Stimulated activated CD8-positive, alpha-beta memory T cell treated with anti-CD3 and anti-CD28 coated beads, Interleukin-2, amount 100 ng/mL, for 1 hour (primary cell): ENCODE measurements around the gene ZSWIM6.

ENCODE experiments used
- DNase-seq, 2 donors: peaks; one replicate each; pipeline ENCODE4 v3.0.0-alpha.2; 2020; ENCODE audit warnings: low read depth in 2 of 2

The ZSWIM6 gene

GRCh38 chr5:61479850-61480614 lies 148.0 kb downstream of the ZSWIM6 start:
- no peak for DNase-seq

DNA sequence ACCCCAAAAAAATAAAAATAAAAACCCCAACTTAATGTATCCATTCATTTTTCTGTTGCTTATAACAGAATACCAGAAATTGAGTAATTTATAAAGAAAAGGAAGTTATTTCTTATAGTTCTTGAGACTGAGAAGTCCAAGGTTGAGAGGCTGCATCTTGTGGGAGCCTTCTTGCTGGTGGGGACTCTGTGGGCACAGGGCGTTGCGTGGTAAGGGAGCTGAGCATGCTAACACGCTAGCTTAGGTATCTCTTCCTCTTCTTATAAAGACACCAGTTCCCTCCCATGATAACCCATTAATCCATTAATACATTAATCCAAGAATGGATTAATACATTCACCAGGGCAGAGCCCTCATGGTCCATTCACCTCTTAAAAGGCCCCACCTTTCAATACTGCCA lies 150.9 kb downstream of the ZSWIM6 start:
- DNase-seq: no peak

DNA sequence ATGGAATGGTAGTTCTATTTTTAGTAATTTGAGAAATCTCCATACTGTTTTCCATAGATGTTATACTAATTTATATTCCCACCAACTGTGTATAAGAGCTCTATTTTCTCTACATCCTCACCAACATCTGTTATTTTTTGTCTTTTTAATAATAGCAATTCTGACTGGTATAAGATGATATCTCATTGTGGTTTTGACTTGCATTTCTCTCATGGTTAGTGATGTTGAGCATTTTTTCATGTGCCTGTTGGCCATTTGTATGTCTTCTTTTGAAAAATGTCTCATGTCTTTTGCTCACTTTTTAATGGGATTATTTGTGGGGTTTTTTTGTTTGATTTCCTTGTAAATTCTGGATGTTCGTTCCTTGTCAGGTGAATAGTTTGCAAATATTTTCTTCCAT lies 154.4 kb downstream of the ZSWIM6 start:
- no peak for DNase-seq

- DNase-seq: no peak
Measured at GRCh38 chr5:61489574-61489973, 157.5 kb downstream of the ZSWIM6 start.

DNA sequence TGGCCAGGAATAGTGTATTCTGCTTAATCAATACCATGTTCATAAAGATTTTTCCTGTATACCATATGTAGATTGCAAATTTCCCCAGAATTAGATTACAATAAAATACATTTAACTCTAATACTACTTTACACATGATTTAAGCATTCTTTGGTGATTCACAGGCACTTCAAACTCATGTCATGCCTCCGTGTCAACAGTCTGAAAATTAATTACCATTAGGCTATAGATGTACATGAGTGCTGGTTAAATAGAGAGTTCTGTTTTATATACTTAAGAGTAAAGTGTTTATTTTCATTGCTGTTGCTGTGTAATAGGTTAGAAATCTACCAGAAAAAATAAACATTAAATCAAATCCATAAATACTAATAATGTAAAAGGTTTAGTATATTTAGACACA lies 159.8 kb downstream of the ZSWIM6 start:
- no peak for DNase-seq

- DNase-seq: no peak
Measured at GRCh38 chr5:61493973-61494372, 161.9 kb downstream of the ZSWIM6 start.

- DNase-seq: no peak
Measured at GRCh38 chr5:61496446-61496845, 164.4 kb downstream of the ZSWIM6 start.

DNA sequence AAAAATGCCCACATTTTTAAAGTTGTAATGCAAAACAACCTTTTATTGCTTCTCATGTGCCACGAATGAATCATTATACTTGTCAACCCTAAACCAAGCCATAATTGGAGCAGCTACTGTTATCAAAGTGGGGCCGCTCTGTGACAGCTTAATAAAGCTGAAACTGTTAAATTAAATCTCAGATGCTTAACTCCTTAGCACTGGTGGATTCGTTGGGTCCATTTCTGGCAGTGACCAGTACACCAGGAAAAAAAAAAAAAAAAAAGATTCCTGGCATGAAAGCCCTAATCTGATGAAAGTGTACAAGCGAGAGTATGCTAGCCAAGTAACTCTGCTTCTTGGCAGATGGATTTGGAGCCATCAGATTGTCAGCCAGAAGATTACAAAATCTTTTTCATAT lies 164.8 kb downstream of the ZSWIM6 start:
- DNase-seq: no peak

DNA sequence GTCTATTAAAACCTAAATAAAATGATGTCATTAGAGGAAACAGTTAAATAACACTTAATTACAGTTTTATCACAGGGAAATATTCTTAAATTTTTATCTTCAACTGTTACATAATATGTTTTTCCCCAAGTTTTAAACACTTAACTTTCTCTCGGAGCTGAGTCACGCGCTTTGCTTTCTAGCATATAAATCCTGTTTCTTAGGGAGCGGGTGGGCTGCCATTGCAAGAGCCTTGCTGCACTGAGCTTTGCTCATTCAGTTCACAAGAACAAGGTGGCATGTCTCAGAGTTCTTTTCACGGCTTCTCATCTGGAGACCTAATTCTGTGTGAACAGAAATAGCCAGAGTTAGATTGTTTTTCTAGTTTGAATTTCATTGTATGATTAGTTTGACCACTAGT lies 166.1 kb downstream of the ZSWIM6 start:
- DNase-seq: no peak

GRCh38 chr5:61501971-61502370 lies 169.9 kb downstream of the ZSWIM6 start:
- DNase-seq: no peak

DNA sequence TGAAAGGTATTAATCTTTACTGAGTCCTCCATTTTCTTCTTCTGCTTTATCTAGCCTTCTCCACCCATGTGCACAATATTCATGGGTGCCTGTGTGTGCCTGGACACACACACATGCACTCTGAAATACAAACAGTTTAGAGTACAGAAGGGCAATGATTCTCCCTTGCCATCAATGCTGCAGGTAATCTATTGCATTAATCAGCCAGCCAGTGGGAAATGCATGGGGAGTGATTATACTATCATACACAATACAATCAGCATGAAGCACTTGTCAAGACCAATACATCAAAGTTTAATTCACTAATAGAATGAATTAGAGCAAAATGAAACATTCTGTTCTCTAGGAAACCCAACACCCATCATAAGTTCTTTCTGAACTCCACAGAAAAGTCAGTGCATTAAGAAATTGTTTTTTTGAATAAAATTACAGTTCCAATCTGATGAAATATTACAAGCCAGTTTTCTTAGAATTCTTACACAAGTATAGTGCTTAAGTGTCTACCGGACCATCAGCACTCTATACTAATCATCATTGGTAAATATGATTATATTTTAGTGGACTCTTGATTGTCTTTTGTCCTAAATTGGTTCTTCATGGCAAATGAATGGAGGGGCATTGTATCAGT lies 172.2 kb downstream of the ZSWIM6 start:
- no peak for DNase-seq

- DNase-seq: no peak
Measured at GRCh38 chr5:61505281-61505680, 173.2 kb downstream of the ZSWIM6 start.

DNA sequence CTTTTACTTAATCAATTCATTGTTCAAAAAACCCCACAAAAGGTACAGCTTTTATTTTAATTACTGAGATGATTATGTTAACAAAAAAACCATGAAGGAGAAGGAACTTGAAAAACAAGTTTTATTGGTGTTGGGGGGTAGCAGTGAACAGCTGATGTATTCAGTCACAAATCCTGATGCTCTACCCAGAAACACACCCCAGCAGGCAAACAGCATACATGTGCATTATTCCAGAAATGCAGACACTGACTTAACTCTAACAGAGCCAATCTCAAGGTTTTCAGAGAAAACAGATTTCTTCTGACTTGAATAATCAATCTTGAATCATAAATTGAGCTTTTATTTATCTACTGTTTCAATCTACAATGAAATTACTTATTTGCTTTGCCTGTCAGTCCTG lies 175.2 kb downstream of the ZSWIM6 start:
- no peak for DNase-seq

DNA sequence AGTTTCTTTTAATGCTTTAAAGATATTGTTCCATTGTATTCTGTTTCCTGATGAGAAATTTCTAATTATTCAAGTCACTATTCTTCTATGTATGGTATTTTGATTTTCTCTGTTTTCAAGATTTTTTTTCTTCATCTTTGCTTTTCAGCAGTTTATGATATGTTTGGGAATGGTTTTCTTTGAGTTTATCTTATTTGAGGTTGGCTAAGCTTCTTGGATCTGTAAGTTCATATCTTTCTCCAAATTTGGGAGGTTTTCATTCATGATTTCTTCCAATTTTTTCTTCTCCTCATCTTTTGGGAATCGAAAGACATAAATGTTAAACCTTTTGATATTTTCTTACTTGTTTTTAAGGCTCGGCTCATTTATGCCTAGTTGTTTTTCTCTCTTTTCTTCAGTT lies 184.9 kb downstream of the ZSWIM6 start:
- no peak for DNase-seq

GRCh38 chr5:61519728-61520277 lies 187.7 kb downstream of the ZSWIM6 start:
- DNase-seq: no peak

- no peak for DNase-seq
Measured at GRCh38 chr5:61523073-61523472, 191.0 kb downstream of the ZSWIM6 start.

DNA sequence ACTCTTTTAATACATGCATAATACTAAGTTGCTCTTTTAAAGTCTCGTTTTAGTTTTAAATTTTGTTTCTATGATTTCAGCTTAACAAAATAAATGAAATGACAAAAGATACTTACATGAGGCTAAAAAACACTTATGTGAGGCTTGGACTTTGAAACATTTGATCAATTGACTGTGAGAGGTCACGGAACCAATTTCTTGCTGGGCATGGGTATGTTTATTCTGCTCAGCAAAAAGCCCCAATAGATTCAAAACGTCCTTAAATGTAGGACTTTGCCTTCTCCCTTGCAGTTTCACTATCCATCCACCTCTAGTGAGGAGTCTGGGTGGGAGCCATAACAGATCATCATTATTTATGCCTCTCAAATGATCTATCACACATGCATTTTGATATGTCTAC lies 191.9 kb downstream of the ZSWIM6 start:
- no peak for DNase-seq

DNA sequence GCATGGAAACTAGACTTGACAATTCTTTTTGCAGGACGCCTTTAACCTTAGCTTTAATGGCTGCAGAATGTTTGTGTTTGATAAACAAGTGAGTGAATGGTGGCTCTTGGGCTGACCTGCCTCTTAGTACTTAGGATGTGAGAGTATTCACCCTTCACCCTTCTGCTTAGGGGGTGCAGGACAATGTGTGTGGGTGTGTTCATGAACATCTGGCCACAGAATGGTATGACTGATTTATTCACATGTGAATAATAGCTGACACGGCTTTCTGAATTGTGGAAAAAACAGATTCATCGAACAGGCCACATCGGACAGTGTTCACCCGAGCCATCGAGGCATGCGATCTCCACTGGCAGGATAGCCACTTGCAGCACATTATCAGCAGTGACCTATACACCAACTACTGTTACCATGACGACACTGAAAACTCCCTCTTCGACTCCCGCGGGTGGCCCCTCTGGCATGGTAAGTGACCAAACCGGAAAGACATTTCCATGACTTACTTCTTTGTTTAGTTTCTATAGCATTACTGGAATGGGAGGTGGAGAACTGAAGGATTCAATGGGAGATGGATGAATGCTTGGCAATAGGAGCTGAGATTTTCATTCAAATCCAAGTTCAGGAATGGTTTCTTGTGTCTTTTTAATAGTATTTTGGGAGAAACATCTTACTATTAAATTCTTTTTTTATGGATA lies 193.6 kb downstream of the ZSWIM6 start:
- no peak for DNase-seq

- no peak for DNase-seq
Measured at GRCh38 chr5:61526207-61526519, 194.1 kb downstream of the ZSWIM6 start.

DNA sequence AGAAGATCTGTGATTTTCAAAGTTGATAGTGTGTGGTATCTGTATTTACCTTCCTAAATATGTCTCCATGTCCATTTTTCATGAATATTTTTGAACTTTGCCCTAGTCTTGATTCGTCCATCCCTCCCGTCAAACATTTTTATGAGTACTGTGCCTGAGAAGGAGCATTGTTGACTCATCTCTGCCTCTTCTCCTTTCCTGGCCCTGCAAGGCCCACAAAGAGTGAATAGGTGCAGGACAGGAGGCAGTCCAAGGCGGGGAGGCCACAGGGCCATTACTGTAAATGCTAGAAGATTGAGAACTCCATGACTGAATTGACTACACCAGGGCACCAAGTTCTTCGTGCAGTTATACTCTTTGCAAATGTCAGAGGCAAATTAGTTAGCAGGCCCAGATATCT lies 200.9 kb downstream of the ZSWIM6 start:
- DNase-seq: no peak

GRCh38 chr5:61534481-61535267 lies 202.6 kb downstream of the ZSWIM6 start:
- DNase-seq: no peak

- DNase-seq: no peak
Measured at GRCh38 chr5:61535828-61536227, 203.8 kb downstream of the ZSWIM6 start.
